Glomerular endothelial cell (primary cell): ENCODE measurements around the gene ALOXE3. TPM values are rescaled to one million over a fixed set of nuclear protein-coding genes. Genes with fewer than 3 reads are reported as not detected.
"Not testable (repeated sequence)": the region's sequence is repeated elsewhere in the genome, so short reads cannot be mapped to it uniquely, and the experiment has no call there.

ENCODE experiments used
- DNase-seq: peaks from one replicate; pipeline ENCODE4 v3.0.0-alpha.2; 2011; ENCODE audit warnings: low read depth, low spot score; ENCODE audit errors: extremely low read depth
- total RNA-seq: library from RNA; depleted of rRNA; stranded (reverse); fragments of >200 nt; gene quantifications from 2 replicates; pipeline ENCODE4 v1.2.3, GENCODE V29; 2015

ALOXE3 gene
- total RNA-seq, 1 donor from 2014 or later, result not detected

DNA sequence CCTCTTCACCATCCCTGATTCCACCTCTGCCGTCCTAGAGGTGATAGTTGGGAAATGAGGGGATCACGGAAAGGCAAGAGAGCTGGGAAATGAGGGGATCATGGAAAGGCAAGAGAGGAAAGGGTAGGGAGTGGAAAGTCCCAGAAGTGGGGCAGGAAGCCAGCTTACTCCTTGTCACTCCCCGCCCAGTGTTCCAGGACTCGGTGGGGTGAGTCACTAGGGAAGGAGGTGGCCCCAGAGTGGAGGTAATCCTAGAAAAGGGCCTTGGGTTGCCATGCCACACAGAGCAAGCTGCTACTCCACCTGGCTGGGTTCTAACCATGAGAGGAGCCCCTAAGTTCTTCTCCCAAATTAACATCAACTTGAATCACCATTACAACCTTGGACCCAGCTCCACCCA lies 14.8 kb downstream of the ALOXE3 start:
- DNase-seq, result no peak

DNA sequence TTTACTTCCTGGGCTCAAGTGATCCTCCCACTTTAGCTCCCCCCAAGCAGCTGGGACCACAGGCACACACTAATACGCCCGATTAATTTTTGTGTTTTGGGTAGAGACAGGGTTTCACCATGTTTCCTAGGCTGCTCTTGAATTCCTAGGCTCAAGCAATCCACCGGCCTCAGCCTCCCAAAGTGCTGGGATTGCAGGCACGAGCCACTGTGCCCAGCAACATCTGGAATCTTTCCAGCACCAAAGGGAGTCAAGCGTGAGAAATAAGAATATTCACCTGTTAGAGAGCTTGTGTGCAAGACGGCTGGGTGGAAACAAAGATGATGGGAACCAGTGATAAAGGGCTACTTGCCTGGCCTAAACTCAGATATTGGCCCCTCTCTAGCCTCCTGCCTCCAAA lies 16.6 kb downstream of the ALOXE3 start:
- DNase-seq, result no peak

DNA sequence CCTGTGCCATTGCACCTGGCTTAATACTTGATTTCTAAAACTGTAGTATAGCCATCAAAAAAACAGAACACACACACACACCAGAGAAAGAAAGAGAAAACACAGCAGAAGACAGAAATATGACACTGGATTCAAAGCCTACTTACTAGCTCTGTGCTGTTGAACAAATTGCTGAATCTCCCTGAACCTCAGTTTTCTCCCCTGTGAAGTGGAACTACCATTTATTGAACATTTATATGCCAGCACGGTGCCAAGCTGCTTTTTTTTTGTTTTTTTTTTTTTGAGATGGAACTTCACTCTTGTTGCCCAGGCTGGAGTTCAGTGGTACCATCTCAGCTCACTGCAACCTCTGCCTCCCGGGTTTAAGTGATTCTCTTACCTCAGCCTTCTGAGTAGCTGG lies 17.6 kb downstream of the ALOXE3 start:
- no peak for DNase-seq

DNA sequence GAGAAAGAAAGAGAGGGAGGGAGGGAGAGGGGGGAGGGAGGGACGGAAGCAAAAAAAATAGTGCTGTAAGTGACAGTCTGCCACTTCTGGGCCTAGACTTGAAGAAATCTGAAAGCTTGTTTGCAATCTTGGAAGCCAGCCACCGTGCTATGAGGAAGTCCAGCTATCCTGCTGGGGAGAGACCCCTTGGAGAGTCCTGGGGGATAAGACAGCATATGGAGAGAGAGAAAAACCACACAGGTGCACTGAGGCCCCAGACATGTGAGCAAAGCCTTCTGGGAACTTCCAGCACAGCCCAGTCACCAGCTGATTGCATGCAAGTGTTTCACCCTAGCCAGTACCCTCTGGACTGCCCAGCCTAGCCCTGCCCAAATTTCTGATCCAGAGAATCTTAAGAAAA lies 18.2 kb downstream of the ALOXE3 start:
- no peak for DNase-seq

DNA sequence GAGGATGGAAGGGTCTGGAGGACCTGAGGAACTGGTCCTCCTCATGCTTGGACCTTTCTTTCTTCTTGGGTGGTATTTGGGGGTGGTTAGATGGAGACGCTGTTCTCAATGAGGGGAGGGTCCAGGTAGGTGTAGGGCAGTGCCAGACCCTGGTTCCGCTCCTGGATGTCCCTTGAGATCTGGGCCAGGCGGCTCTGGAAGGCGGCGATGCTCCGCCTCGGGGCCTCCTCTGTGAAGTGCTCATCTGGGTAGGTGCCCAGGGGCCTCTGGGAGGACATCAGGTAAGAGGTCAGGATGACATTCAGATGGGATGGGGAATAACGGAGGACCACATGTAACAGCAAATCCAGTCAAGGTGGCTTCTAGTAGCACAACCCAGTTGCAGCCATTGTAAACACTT lies 21.8 kb downstream of the ALOXE3 start:
- no peak for DNase-seq

DNA sequence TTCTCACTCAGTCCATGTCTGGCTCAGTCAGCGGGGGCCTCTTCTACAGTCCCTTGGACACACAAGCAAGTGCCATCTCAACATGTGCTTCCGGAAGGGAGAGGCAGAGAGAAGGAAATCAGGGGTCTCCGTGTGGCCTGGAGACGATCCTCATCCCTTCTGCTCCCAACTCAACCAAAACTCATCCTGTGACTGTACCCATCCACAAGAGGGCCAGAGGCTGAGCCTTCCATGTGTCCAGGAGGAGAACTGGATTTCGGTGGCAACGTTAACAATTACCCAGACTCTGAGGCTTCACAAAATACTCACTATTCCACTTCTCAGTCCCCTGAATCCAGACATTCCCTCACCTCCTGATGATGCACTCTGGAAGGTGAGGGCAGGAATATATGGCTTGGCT lies 23.0 kb downstream of the ALOXE3 start:
- no peak for DNase-seq

DNA sequence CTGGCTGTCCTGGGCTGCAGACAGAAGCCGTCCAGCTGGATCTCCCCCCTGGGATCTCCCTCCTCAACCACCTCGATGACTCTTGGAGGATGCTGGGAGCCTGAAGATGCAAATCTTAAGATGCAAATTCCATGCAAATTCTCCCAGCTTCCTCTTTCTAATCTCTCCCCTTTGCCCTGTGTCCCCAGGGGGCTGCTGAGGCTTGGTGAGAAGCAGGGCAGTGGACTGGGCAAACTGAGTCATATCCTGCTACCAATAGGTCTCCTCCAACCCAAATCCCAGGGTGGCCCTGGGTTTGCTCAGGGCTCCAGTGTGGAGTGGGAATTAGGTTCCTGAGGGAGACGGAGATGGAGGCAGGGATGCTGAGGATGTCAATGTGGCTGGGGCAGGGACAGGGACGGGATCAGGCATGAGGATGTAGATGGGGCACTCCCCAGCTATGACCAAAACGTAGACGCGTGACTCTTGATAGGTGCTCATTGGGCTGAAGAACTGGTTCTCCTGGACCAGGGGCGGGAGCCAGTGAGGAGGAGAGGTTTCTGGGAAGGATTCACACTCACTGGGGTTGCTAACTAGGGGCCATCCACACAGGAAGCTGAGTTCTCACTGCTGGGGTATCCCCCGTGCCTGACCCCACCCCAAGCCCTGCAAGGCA lies 27.2 kb downstream of the ALOXE3 start:
- no peak for DNase-seq

DNA sequence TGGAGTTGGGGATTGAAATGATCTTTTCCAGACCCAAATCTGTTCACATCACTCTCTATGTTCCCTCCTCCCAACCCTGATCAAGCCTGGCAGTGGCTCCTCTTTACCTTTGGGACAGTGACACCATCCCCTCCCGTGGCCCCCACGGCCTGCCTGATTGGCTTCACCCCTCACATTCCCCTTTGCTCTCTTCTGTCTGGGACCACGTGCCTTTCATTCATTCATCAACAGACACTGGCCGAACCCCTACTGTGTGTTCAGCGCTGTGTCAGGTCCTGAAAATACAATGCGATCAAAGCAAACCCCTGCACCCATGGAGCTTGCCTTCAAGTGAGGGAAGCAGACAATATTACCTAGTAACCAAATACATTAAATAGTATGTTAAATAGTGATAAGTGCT lies 28.6 kb downstream of the ALOXE3 start:
- no peak for DNase-seq

DNA sequence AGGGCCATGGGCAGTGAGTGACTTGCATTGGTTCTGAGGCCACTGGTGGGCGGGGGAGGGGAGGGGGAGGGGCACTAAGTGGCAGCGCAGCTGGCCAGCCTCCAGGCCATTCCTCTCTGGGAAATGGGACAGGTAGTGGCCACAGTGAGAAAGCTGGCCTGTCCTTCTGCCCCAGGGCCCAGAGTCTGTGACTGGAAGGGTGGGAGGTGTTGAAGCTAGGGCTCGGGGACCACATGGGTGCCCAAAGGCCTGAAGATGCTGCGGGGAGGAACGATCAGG lies 30.4 kb downstream of the ALOXE3 start:
- no peak for DNase-seq

DNA sequence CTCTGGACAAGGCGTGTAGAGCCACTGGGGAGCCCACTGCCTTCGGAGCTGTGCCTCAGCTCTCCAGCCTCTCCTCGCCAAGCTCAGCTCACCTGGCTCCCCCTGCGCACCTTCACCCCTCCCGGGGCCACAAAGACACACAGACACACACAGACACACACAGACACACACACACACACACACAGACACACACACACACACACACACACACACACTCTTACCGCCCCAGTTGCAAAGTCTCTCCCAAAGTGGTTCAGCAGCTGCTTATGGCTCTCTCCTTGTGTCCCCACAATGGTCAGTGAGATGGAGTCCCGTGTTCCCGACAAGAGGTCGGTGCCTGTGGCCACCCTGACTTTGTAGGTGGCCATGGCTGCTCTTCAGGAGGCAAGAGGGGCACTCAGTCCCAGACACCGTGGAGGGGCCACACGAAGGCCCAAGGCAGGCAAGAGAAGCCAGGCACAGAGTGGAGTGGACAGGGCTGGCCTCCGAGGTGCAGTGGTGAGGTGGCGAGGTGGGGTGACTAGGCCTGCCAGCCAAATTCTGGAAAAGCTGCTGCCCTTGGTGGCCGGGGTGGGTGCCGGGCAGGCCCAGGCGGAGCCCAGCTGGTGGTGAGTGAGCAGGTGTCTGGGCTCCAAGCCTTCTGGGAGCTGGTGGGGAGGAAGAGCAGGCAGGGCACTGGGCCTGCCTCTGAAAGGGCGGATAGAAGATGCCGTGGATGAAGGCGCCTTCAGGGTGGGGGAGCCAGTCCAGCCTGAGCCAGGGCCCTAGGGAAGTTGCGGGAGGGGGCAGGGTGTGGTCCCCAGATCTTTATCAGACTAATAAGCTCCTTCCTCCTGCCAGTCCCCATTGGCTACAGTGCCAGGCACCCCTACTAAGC lies 31.0 kb downstream of the ALOXE3 start, which contains the start of gene ALOX12B:
Gene ALOX12B, minus strand, starts transcription at position 642 of the 877 bp plus-strand sequence. Its CDS starts 274 bp downstream, at position 368.
- DNase-seq, result no peak

DNA sequence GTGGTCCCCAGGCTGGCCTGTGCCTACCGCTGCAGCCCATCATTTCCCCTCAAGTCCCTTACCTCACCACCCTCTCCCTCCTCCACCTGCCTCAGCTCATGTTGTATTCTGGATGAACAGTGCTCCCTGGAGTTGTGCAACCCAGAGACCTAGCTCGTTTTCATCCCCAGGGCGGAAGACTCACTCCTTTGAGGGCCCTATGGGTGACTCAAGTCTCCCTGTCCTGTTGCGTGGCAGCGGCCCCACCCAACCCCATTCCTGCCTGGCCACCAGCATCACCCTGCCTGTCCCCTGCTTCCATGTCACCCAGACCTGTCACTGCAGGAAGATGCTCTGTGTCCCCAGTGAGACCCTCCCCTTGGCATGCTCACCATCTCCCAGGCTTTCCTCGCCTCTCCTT lies 34.1 kb downstream of the ALOXE3 start:
- no peak for DNase-seq

DNA sequence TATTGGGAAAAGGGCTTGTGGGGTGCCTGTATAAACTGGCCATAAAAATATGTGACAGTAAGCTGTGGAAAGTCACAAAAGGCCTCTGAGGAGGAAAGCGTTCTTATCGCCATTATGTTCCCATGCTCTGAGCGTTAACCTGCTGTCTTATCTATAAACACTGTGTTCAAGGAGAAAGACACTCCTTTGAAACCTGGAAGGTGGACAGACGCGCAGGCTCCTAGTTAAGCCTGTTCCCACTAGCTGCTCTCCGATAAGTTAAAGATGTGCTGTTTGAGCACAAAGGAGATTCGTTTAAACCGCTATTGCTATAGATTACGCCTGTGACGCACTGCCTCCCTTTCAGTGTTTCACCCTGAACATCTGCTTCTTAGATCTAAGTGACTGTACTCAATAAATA lies 36.0 kb downstream of the ALOXE3 start:
- no peak for DNase-seq

DNA sequence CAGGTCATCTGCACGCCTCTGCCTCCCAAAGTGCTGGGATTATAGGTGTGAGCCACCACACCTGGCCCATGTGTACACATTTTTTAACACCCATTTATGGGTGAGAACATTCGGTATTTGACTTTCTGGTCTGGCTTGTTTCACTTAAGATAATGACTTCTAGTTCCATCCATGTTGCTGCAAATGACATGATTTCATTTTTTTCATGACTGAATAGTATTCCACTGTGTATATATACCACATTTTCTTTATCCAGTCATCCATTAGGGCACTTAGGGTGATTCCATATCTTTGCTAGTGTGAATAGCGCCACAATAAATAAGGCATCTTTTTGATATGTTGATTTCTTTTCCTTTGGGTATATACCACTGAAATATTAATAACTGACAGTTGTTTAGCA lies 36.4 kb downstream of the ALOXE3 start:
- DNase-seq, result no peak

DNA sequence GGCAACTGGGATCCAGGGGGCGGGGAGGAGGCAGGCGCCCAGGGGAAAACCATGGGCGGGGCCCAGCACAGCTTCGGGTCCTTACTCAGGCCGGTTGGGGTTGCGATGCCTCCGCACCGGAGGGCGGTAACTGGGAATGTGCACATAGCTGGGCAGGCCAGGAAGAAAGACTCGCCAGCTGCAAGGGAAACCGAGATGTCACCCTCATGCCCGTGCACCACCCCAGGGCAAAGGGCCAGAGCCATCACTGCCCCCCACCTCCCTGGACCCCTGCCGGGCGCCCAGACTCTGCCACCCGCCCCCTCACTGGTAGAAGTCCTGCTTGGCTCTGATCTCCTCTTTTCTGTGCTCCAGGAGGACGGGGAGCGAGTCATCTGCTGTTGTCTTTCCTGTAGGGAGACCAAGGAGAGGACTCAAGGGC lies 37.5 kb downstream of the ALOXE3 start:
- no peak for DNase-seq

DNA sequence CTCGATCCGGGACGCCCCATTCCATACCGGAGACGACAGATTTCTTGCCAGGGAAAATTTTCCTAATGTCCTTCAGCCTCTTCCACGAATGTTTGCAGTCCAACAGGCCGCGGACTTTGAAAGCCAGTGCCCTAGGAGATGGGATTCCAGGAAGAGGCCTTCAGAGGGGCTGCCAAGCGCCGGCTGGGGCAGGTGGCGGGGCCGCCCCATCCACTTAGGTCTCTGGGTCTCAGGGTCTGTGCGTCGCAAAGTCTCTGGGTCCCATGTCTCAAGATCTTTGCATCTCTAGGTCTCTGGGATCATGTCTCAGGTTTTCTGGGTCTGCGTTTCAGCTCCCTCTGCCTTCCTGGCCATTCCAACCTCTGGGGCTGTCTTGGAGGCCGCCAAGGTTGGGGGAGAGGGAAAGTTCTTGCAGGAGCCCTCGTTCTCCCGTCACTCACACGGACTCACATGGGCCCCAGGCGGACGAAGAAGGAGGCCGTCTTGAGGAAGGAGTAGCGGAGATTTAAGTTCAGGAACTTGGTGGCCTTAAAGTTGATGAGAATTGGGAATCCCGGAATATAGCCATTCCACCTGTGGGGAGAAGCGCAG lies 38.0 kb downstream of the ALOXE3 start:
- no peak for DNase-seq

DNA sequence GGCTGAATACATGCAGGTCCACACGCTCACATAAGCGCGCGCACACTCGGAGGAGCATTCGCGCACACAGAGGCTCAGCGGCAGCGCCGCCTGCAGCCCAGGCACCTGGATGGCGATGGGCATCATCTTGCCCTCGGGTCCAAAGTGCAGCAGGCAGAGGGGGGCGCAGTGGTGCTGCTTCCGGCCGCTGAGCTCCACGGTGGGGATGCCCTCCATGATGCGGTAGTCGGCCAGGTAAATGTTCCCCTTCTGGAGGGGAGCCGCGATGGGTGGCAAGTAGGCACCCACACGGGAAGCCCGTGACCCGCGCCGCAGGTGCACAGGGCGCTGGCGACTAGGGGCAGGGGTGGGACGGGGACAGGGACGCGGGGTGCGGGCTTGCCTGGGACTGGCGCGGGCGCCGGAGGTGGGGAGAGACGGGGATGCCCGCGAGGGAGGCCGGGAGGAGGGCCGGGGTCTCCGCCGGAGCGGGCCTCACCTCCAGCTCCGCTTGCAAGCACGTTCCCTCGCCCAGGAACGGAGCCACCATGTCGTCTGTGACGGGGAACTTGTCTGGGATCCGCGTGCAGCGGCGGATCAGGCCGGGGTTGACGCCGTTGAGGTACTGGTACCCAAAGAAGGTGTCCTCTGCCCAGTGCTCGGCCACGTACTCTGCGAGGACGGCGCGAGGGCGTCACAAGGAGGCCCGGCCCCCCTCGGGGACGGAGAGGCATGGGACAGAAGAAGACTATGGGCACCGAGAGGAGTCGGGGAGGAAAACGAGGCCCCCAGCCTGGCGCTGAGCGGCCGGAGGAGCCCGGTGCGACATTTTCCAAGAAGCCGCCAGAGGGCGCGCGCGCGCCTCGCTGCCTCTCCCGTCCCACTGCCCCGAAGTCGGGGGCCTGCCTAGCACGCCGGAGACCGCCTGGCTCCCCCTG lies 38.8 kb downstream of the ALOXE3 start:
- DNase-seq, result no peak

DNA sequence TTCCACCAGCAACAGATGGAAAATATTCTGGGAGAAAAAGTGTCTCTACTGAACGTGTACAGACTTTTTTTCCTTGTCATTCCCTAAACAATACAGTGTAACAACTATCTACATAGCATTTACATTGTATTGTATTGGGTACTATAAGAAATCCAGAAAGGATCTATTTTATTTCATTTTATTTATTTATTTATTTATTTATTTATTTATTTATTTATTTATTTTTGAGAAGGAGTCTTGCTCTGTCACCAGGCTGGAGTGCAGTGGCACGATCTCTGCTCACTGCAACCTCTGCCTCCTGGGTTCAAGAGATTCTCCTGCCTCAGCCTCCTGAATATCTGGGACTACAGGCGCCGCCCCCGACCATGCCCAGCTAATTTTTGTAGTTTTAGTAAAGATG lies 40.4 kb downstream of the ALOXE3 start:
- not testable (repeated sequence) for DNase-seq

DNA sequence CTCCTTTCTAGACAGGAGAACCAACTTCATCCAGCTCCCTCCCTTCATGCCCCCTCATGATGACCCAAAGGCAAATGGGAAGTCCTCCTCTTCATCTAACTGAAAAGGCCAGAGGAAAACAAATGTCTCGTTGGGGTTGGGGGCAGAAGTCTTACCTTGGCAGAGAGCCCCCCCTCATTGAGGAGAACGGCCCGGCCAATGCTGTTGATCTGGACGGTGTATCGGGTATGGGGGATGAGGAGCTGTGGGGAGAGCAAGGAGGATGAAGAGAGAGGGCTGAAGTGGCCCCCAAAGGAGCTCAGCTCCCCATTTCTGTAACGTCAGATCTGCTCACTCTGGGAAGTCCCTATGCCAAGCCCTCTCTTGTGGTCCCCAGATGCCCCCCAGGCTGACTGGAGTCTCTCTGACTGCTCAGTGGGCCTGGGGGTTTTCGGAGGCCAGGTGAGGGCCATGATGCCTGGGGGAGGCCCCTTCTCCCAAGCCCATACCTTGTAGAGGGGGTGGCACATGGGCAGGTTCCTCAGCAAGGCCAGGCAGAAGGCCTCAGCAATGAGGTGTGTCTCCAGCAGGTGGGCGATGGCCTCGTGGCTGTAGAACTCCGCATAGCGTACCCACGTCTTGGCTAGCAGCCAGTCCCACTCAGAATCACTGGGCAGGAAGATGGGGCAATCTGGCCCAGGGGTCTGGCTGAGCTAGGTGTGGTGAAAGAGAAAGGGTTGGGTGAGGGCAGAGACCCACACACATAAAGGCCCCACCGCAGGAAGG lies 41.6 kb downstream of the ALOXE3 start:
- no peak for DNase-seq

DNA sequence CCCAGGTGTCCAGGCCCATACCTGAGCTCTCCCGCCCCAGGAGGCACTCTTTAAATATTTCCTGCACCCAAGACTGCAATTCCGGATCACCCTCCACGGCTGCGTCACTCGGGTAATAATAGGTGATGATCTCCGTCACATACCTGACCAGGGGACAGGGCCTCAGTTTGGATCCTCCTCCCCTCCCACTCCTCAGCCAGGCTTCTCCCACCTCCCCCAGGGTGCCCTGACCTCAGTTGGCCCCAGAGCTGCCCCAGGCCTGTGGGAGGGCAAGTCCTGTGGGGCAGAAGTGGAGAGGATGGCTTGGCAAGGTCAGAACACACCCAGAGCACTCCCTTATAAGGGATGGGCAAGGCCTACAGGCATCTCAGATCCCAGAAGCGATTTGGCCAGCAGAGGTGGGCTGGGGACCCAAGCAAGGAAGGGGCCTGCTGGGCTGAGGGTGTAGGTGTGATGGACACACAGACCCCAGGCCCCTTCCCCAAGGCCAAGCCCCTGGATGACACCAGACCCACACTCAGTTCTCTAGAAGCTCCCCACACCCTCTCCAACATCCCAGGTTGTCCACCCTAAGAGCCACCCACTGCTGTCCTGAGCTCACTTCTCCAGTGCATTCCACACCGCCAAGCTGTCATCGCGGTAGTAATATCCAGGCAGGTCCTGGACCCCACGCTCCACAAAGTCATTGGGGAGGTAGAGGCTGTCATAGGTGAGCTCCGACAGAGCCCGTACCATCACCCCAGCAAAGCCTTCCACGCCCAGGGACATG lies 42.6 kb downstream of the ALOXE3 start:
- no peak for DNase-seq

DNA sequence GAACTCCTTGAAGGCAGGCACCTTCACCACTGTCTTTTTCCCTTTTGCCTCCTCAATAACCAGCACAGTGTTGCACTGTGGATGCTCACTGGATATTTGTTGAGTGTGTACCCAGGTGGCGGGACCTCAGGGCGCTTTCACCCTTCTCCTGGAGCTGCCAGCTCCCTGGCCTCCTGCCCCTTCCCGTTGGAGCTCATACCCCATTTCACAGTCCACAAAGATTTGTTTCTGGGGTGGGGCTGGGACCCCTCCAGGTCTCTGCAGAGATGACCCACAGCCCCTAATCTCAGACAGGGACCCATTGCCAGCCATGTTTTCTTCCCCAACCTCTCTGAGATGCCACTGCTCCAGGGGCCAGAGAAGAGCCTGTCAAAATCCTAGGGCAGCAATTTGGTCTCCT lies 43.2 kb downstream of the ALOXE3 start:
- no peak for DNase-seq
